Parathyroid adenoma (tissue), 2 donors: ENCODE results near the gene ABHD16A.

Experiments used
- H2AFZ ChIP-seq: fragments of 300-600 bp; sonication (generic); one replicate; pipeline ENCODE4 v1.7.0; 2017; ENCODE audit warnings: antibody characterized with exemption, mild to moderate bottlenecking
- H3K27ac ChIP-seq: fragments of 300-600 bp; sonication (generic); one replicate; pipeline ENCODE4 v1.7.0; 2017
- H3K27me3 ChIP-seq: fragments of 300-600 bp; sonication (generic); one replicate; pipeline ENCODE4 v1.7.0; 2017; ENCODE audit warnings: low read length; ENCODE audit not compliant: control insufficient read depth, insufficient read depth
- H3K36me3 ChIP-seq: fragments of 300-600 bp; sonication (generic); one replicate; pipeline ENCODE4 v1.7.0; 2017; ENCODE audit warnings: low read length; ENCODE audit not compliant: control insufficient read depth, insufficient read depth
- H3K4me1 ChIP-seq: fragments of 300-600 bp; sonication (generic); one replicate; pipeline ENCODE4 v1.7.0; 2017; ENCODE audit warnings: control low read depth
- H3K4me2 ChIP-seq: fragments of 300-600 bp; sonication (generic); one replicate; pipeline ENCODE4 v1.7.0; 2017; ENCODE audit warnings: low read length
- H3K4me3 ChIP-seq: fragments of 300-600 bp; sonication (generic); one replicate; pipeline ENCODE4 v1.7.0; 2017; ENCODE audit warnings: low read depth, low read length
- H3K79me2 ChIP-seq: fragments of 300-600 bp; sonication (generic); one replicate; pipeline ENCODE4 v1.7.0; 2017; ENCODE audit warnings: control low read depth
- H3K9ac ChIP-seq: fragments of 300-600 bp; sonication (generic); one replicate; pipeline ENCODE4 v1.7.0; 2017; ENCODE audit warnings: mild to moderate bottlenecking
- H3K9me3 ChIP-seq: fragments of 300-600 bp; sonication (generic); one replicate; pipeline ENCODE4 v1.7.0; 2017; ENCODE audit warnings: low read length; ENCODE audit not compliant: control insufficient read depth
- TF ChIP-seq, protein P1 (sequence below): fragments of 300-600 bp; sonication (generic); IDR thresholded peaks from one replicate; pipeline ENCODE4 v1.7.0; 2017; ENCODE audit warnings: antibody characterized with exemption, mild to moderate bottlenecking
- donor health status: primary hyperparathyroidism.

Gene ABHD16A

DNA sequence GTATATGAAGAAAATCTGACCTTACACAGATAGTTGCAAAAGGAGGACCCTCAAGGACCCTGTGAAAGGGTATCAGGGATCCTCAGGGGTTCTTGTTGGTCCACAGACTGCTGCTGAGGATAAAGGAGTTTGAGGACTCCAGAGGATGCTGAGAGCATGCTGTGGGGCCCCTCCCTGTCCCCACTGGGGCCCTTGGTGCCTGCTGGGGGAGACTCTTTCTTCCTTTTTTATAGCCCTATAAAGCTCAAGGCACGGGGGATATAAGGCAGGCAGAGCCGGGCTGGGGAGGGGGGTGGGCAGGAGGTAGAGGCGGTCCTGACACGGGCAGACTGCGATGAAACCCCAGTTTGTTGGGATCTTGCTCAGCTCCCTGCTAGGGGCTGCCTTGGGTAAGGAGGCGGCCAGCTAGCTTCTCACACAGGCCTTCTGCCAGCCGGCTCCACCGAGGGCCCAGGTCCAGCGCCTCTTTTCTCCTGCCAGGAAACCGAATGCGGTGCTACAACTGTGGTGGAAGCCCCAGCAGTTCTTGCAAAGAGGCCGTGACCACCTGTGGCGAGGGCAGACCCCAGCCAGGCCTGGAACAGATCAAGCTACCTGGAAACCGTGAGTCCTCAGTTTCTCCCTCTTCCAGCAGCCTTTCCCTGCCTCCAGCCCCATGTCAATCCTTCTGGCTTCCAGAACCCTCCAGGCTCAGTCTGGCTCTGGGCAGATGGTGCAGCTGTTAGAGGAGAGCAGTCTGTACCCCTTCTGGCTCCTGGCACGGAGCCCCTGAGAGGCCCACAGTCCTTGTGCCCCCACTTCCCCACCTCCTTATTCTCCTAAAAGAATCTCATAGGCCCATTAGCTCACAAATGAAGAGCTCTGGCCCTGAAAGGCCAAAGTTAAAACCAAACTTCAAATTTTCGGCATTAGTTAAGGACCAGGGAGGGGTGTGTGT lies 12.2 kb upstream of the ABHD16A start, which contains the start of gene LY6G6D:
LY6G6D (plus strand) TSS at position 327 of the 937 bp plus-strand sequence; CDS start at position 335, 8 bp downstream.
- H3K27me3 ChIP-seq = no peaks in the 10 kb centered on the region
- TF ChIP-seq, protein P1, sequence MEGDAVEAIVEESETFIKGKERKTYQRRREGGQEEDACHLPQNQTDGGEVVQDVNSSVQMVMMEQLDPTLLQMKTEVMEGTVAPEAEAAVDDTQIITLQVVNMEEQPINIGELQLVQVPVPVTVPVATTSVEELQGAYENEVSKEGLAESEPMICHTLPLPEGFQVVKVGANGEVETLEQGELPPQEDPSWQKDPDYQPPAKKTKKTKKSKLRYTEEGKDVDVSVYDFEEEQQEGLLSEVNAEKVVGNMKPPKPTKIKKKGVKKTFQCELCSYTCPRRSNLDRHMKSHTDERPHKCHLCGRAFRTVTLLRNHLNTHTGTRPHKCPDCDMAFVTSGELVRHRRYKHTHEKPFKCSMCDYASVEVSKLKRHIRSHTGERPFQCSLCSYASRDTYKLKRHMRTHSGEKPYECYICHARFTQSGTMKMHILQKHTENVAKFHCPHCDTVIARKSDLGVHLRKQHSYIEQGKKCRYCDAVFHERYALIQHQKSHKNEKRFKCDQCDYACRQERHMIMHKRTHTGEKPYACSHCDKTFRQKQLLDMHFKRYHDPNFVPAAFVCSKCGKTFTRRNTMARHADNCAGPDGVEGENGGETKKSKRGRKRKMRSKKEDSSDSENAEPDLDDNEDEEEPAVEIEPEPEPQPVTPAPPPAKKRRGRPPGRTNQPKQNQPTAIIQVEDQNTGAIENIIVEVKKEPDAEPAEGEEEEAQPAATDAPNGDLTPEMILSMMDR = no peak

DNA sequence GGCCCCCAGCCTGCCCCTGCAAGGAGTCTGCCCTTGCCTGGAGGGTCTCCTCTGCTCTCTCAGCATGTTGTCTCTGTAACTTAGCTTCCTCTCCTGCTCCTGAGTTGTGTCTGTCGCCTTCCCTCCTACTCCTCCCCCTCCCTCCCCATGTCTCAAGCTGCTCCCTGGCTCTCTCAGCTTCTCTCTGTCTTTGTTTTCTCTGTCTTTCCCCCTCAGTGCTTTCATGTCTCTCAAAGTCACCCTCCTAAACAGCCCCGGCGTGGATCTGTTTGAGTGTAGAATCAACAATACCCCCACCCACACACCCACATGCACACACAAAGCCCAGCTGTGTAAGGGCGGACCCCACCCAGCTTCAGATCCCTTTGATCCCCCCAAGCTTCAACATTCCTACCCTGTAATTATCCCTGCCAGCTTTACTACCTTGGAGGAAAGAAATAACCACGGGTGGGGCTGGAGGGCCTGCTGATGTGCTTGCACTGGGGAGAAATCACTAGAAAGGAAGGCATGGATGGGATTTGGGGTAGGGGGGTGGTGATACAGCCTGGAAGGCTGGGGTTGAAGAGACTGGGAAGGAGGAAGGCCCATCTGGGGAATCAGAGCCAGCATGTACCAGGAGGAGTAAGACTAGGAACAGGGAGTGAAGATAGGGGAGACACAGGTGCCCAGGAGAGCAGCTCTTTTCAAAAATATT lies 11.0 kb upstream of the ABHD16A start:
- TF ChIP-seq, protein P1 = no peak
- no peaks in the 10 kb centered on the region for H3K9me3 ChIP-seq
- no peaks in the 10 kb centered on the region for H3K36me3 ChIP-seq
- no peaks in the 10 kb centered on the region for H3K27me3 ChIP-seq
- peak overlapping the region; percentile 16 for H2AFZ ChIP-seq
- H3K27ac ChIP-seq = no peak overlapping the region
- H3K9ac ChIP-seq = no peak overlapping the region
- peaks cover 14% of the 10 kb centered on the region for H3K4me1 ChIP-seq
- H3K79me2 ChIP-seq = no peaks in the 10 kb centered on the region
- H3K4me2 ChIP-seq = no peak overlapping the region
- no peak overlapping the region for H3K4me3 ChIP-seq

More for the DNA sequence above, 12.2 kb upstream of the ABHD16A start, which contains the start of gene LY6G6D:
- Histone ChIP-seq H3K36me3 (no peaks in the 10 kb centered on the region), H3K4me1 (peaks cover 14% of the 10 kb centered on the region), H3K9me3 (no peaks in the 10 kb centered on the region), H3K9ac (no peak within 1 kb of the TSS), H3K27ac (no peak within 1 kb of the TSS), H3K4me3 (no peak within 1 kb of the TSS), H2AFZ (peak within 1 kb of the TSS; percentile 16), H3K79me2 (no peaks in the 10 kb centered on the region), H3K4me2 (no peak within 1 kb of the TSS)

DNA sequence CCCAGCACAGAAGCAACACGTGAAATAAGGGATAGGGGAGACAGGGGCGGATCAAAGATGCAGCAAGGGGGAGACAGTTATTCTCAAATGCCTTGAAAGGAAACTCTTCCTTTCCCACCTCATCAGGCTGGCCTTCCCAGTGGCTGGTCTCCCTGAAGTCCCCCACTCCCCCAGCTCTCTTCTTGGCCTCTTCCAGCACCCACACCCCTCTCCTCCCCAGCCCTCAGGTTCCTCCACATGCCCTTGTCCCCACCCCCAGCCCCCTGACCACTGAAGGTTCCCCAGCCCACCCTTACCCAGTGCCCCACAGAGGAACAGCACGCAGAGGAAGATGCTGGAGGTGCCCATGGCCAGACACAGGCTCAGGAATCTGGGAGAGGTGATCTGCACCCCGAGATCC lies 10.3 kb upstream of the ABHD16A start:
- no peak overlapping the region for H3K9ac ChIP-seq
- H2AFZ ChIP-seq = no peak overlapping the region
- peaks cover 9% of the 10 kb centered on the region for H3K4me1 ChIP-seq
- H3K4me2 ChIP-seq = no peak overlapping the region
- H3K27ac ChIP-seq = no peak overlapping the region
- H3K4me3 ChIP-seq = no peak overlapping the region
- TF ChIP-seq, protein P1 = no peak
- no peaks in the 10 kb centered on the region for H3K9me3 ChIP-seq
- H3K36me3 ChIP-seq = no peaks in the 10 kb centered on the region
- no peaks in the 10 kb centered on the region for H3K79me2 ChIP-seq
- no peaks in the 10 kb centered on the region for H3K27me3 ChIP-seq

DNA sequence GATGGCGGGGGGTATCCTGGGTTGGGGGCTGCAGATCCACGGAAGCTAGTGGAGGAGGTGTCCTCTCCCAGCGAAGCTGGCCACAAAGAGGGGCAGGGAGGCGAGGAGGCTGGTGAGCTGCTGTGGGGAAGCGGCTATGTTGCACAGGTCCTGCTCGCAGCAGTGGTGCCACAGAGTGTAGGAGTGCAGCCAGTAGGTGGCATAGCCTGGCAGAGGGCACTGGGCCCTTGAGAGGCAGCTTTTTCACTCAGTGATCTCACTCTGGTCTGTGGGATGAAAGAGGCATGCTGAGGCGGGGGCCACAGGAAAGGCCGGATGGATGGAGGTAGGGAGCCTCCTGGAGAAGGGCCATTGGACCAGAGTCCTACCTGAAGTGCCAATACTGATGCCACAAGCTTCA lies 9.2 kb upstream of the ABHD16A start:
- no peaks in the 10 kb centered on the region for H3K4me1 ChIP-seq
- H3K27ac ChIP-seq = no peak overlapping the region
- H3K79me2 ChIP-seq = no peaks in the 10 kb centered on the region
- no peak overlapping the region for H3K4me2 ChIP-seq
- H3K9ac ChIP-seq = no peak overlapping the region
- no peaks in the 10 kb centered on the region for H3K27me3 ChIP-seq
- no peak overlapping the region for H3K4me3 ChIP-seq
- H2AFZ ChIP-seq = no peak overlapping the region
- H3K9me3 ChIP-seq = no peaks in the 10 kb centered on the region
- TF ChIP-seq, protein P1 = no peak
- no peaks in the 10 kb centered on the region for H3K36me3 ChIP-seq
